SK-N-SH (cell line): Measurements from ENCODE around the gene OR2L3.

Experiments
- CTCF ChIP-seq: fragments of 200-600 bp; sonication (generic); IDR thresholded peaks from 2 replicates; pipeline ENCODE4 v1.6.1; 2017; ENCODE audit warnings: antibody characterized with exemption, mild to moderate bottlenecking, moderate library complexity
- EZH2phosphoT487 ChIP-seq: fragments of 200-600 bp; sonication (generic); IDR thresholded peaks from 2 replicates; pipeline ENCODE4 v1.6.1; 2017; ENCODE audit warnings: low read depth, mixed run types, mild to moderate bottlenecking, antibody characterized with exemption, moderate library complexity, borderline replicate concordance
- GABPA ChIP-seq: IDR thresholded peaks from 2 replicates; pipeline ENCODE4 v1.4.0; 2012; ENCODE audit warnings: low read depth, mild to moderate bottlenecking
- POLR2AphosphoS5 ChIP-seq: IDR thresholded peaks from 2 replicates; pipeline ENCODE4 v1.6.1; 2012; ENCODE audit warnings: low read depth, low read length
- SMC3 ChIP-seq: IDR thresholded peaks from 2 replicates; pipeline ENCODE4 v1.6.1; 2012; ENCODE audit warnings: low read depth, low read length, improper control_type of control experiment

- TF ChIP-seq GABPA, result no peak
- no peak for TF ChIP-seq CTCF
- no peak for TF ChIP-seq POLR2AphosphoS5
- TF ChIP-seq EZH2phosphoT487, result no peak
- no peak for TF ChIP-seq SMC3
Observed at GRCh38 chr1:248065604-248066003, 19.0 kb downstream of the OR2L3 start.
